Upper lobe of left lung (tissue), 4 donors: ENCODE measurements around the gene SNTG2.

ENCODE experiments used
- CTCF ChIP-seq, 6 experiments: fragments of 450-650 bp in 4 of 6; fragments of 200-600 bp in 2 of 6; sonication (generic) in 2 of 6; IDR thresholded peaks; one replicate each; pipeline ENCODE4 v1.5.1; 2016 to 2019; ENCODE audit warnings: antibody characterized with exemption in 6 of 6
- POLR2A ChIP-seq, 4 donors: fragments of 450-650 bp; IDR thresholded peaks; one replicate each; pipeline ENCODE4 v1.5.1; 2016 to 2017; ENCODE audit warnings: antibody characterized with exemption in 4 of 4, mild to moderate bottlenecking in 2 of 4
- POLR2AphosphoS5 ChIP-seq, 2 donors: sonication (generic); formaldehyde crosslinking; IDR thresholded peaks; one replicate each; pipeline ENCODE4 v1.5.1; 2017; ENCODE audit warnings: antibody characterized with exemption in 2 of 2

- TF ChIP-seq CTCF (IDR thresholded peaks at IDR 0.05) = no peak
- no peak for TF ChIP-seq POLR2AphosphoS5 (IDR thresholded peaks at IDR 0.05)
- no peak for TF ChIP-seq POLR2A (IDR thresholded peaks at IDR 0.05)
Observed at GRCh38 chr2:1234731-1235308, 284.2 kb downstream of the SNTG2 start.
